GM12865 (cell line): ENCODE results near the gene RAG1.
"Not testable (repeated sequence)": the region's sequence is repeated elsewhere in the genome, so short reads cannot be mapped to it uniquely, and the experiment has no call there.

Experiments used
- DNase-seq: peaks from one replicate; pipeline ENCODE4 v3.0.0; 2010; ENCODE audit warnings: low read depth
- H3K4me3 ChIP-seq: 2 replicates; pipeline ENCODE4 v1.5.1; 2011; ENCODE audit warnings: mild to moderate bottlenecking, low read depth, low read length, control low read depth
- CTCF ChIP-seq: IDR thresholded peaks from 2 replicates; pipeline ENCODE4 v1.5.1; 2011; ENCODE audit warnings: low read length, control low read depth, low read depth, inconsistent platforms; ENCODE audit not compliant: insufficient read depth; ENCODE audit errors: missing control alignments

Gene RAG1

DNA sequence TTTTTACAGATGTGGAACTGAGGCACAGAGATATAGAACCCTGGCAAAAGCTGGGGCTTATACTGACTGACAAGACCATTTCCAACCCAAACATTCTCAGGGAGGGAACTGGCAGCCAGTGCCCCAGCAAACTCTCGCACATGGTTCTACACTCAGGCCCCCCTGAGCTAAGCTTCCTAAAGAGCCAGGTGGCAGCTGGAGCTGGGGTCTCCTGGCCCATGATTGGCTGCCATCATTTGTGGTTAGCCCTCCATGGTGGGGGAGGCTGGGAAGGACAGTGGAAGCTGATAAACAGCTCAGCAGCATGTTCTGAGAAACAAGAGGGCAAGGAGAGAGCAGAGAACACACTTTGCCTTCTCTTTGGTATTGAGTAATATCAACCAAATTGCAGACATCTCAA is at the start of gene RAG1:
Gene RAG1, plus strand, starts transcription at position 314 of the 400 bp plus-strand sequence. CDS start 5,298 bp downstream, outside the sequence.
- no peak within 1 kb of the TSS for H3K4me3 ChIP-seq
- TF ChIP-seq CTCF, result no peak
- DNase-seq, result no peak

GRCh38 chr11:36530840-36531239 is 37.0 kb upstream of the RAG1 start:
- no peak for TF ChIP-seq CTCF
- no peak overlapping the region for H3K4me3 ChIP-seq
- DNase-seq, result no peak

- no peak for DNase-seq
- H3K4me3 ChIP-seq, result no peak overlapping the region
- TF ChIP-seq CTCF, result no peak
Observed at GRCh38 chr11:36532941-36533601, 34.7 kb upstream of the RAG1 start.

DNA sequence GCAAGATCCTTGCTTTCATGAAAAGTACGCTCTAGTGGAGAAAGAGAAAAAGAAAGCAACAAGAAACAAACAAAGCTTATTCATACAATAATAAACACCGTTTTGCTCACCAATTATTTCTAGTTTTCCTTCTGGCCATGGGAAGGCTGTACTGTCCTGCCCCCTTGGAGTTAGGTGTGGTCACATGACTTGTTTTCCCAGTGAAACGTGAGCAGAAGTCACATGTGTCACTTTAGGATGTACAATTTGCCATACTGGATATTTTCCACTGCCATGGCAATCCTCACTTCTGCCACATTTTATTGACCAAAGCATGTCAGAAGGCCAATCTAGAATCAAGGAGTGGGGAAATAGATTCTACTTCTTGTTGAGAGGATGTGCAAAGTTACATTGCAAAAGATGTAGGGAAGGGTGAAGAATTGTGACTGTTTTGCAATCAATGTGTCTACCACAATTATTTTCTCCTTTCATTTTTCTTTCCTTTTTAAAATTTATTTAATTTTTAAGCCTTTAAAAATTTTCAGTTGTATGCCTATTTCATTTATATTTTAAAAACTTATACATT is 33.4 kb upstream of the RAG1 start:
- TF ChIP-seq CTCF, result no peak
- DNase-seq, result no peak
- H3K4me3 ChIP-seq, result no peak overlapping the region

- DNase-seq, result peak; percentile 77
- TF ChIP-seq CTCF, result peak; percentile 49
- H3K4me3 ChIP-seq, result no peak overlapping the region
Observed at GRCh38 chr11:36540998-36541397, 26.8 kb upstream of the RAG1 start.

DNA sequence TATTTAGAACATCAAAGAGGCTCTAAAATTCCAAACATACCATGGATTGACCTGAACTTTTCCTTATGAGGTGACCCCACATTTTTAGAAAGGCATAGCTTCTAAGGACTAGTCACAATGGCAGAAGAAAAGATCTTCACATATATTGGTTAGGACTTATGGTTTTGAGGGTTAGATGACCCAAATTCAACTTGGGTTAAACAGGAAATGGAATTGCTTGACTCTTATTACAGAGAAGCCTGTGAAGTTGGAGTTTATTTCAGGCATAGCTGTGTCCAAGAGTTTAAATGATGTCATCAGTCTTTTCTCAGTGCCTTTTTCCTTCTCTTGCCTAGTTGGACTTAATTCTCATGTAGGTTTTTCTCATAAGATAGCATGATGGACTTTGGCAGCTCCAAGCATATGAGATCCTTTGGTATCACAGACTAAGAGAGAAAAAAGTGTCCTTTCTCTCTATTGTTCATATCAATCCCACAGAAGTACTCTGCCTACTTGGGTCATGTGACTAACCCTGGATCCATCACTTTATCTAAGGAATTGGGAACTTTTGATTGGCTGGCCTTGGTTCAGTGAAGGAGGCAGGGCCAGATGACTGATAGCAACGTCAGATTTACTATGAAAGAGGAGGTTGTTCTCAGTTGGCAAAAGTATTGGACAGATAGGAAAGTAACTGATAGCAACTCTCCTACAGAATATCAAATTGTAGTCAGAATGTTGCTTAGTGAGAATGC is 17.3 kb upstream of the RAG1 start:
- no peak overlapping the region for H3K4me3 ChIP-seq
- no peak for DNase-seq
- TF ChIP-seq CTCF, result no peak

DNA sequence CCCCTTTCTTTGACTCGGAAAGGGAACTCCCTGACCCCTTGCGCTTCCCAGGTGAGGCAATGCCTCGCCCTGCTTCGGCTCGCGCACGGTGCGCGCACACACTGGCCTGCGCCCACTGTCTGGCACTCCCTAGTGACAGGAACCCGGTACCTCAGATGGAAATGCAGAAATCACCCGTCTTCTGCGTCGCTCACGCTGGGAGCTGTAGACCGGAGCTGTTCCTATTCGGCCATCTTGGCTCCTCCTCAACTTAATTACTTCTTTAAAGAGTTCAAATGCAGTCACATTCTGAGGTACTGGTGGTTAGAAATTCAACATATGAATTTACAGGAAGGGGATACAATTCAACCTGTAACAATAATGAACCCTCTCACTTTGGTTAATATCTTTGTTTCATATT is 10.4 kb upstream of the RAG1 start:
- not testable (repeated sequence) for H3K4me3 ChIP-seq, DNase-seq
